K562 treated with DMSO at 1 percent for 4 hours (cell line): ENCODE measurements around the gene RCHY1. TPM values are rescaled to one million over a fixed set of nuclear protein-coding genes. Genes with fewer than 3 reads are reported as not detected.

ENCODE experiments used
- total RNA-seq: library from RNA; unstranded; fragments of 300-600 nt; gene quantifications from 2 replicates; pipeline ENCODE4 v1.2.3, GENCODE V29; 2022; ENCODE audit not compliant: insufficient read depth

RCHY1 gene
- 26.7 and 32.4 TPM in 2 replicates for total RNA-seq

GRCh38 chr4:75514131-75514948 is at the start of gene RCHY1, which contains the start of gene THAP6:
Gene RCHY1 (minus strand): TSS chr4:75514403. CDS start chr4:75514286, 117 bp downstream.
Gene THAP6 (plus strand): TSS chr4:75514473. CDS start chr4:75515453, 980 bp downstream.

DNA sequence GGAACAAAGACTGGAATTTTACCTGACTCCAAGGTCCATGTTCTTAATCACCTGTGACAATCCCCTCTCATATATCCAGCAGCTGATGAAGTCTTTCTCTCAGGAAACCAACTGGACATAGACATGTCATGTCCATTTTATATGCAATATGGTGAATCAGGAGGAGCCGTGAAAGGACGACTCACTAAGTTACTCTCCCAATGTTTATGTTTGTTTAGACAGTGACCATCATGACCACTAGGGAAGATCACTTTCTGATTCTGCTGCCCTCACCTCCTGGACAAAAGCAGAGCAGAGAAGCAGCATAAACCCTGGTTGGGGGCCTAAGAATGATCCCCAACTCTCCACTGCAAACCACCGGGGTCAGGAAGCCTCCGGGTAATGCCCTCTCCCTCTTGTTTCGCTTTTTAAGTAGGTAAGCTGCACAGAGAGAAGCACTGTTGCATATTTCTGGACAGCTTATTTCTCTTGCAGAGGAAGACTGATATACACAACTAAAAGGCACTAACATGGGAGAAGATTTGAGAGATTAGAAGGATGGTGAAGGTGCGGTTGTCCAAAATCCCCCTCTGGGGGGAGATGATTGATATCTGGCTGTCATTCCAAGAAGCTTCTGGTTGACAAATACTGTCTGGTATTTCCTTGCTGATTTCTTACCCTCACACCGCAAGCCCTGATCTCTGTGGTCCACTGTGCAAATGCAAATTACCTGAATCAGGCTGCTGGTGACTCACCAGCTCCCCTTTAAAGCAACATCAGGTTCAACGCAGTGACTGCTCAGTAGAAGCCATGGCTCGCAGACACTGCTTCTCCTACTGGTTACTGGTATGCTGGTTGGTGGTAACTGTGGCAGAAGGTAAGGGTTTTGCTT is 41.3 kb upstream of the RCHY1 start, which contains the start of gene ODAPH:
Gene ODAPH, plus strand, starts transcription at position 773 of the 871 bp plus-strand sequence. Its CDS starts 17 bp downstream, at position 790.

Other genes starting within 250 kb of the RCHY1 start
- 5.7 and 6.4 TPM in 2 replicates for gene THAP6, start 70 bp upstream of the RCHY1 start, total RNA-seq
- not detected in 2 replicates for gene ODAPH, start 41.7 kb upstream of the RCHY1 start, total RNA-seq
- gene CDKL2, start 116.1 kb upstream of the RCHY1 start, total RNA-seq, result not detected in 2 replicates
- 61.5 and 83.3 TPM in 2 replicates for gene G3BP2, start 159.0 kb upstream of the RCHY1 start, total RNA-seq
- 50.5 and 60.1 TPM in 2 replicates for gene USO1, start 210.2 kb upstream of the RCHY1 start, total RNA-seq